IMR-90 (cell line): ENCODE data around the gene ANKMY1. TPM values are rescaled to one million over a fixed set of nuclear protein-coding genes. Genes with fewer than 3 reads are reported as not detected.

Source experiments
- ATAC-seq: fragments of 200-7000 bp; cut with Tn5 transposase; 2 replicates; pipeline ENCODE4 v1.9.1; 2020; ENCODE audit warnings: low read depth, mild to moderate bottlenecking, moderate library complexity
- BruUV-seq: library from RNA; stranded (reverse); fragments of 400-500 nt; replicated peaks from 2 replicates; lab custom pipeline; 2021; lab: Mats Ljungman, UMichigan
- CTCF ChIA-PET: fragments of 300-600 bp; formaldehyde crosslinking; extraction: SDS; loops from one replicate; lab custom pipeline; 2021; ENCODE audit warnings: antibody characterized with exemption; lab: Yijun Ruan, JAX
- POLR2A ChIA-PET: fragments of 300-600 bp; sonication (Branson Sonifier 250); formaldehyde crosslinking; loops from one replicate; lab custom pipeline; 2022; ENCODE audit warnings: antibody characterized with exemption; ENCODE audit not compliant: unreplicated experiment; lab: Charles Lee
- DNase-seq: peaks from one replicate; pipeline ENCODE4 v3.0.0; 2013
- H2AFZ ChIP-seq: replicated peaks from 2 replicates; pipeline ENCODE3; 2013; ENCODE audit warnings: low read length, mild to moderate bottlenecking; ENCODE audit not compliant: poor library complexity
- H2AK5ac ChIP-seq: 2 replicates; pipeline ENCODE4 v1.6.1; 2013; ENCODE audit warnings: low read depth, low read length, inconsistent platforms
- H2AK9ac ChIP-seq: replicated peaks from 2 replicates; pipeline ENCODE3; 2013; ENCODE audit warnings: mild to moderate bottlenecking, low read depth, low read length, moderate library complexity; ENCODE audit not compliant: poor library complexity
- H2BK120ac ChIP-seq: 2 replicates; pipeline ENCODE4 v1.6.1; 2013; ENCODE audit warnings: low read depth, low read length, inconsistent platforms
- H2BK15ac ChIP-seq: 3 replicates; pipeline ENCODE4 v1.6.1; 2013; ENCODE audit warnings: low read depth, low read length, inconsistent platforms
- H2BK20ac ChIP-seq: 2 replicates; pipeline ENCODE4 v1.6.1; 2013; ENCODE audit warnings: low read depth, mild to moderate bottlenecking, inconsistent platforms, low read length, moderate library complexity
- H2BK5ac ChIP-seq: 2 replicates; pipeline ENCODE4 v1.6.1; 2013; ENCODE audit warnings: mild to moderate bottlenecking, low read depth, low read length, inconsistent platforms; ENCODE audit not compliant: poor library complexity, severe bottlenecking
- H3K14ac ChIP-seq: replicated peaks from 2 replicates; pipeline ENCODE4 v1.6.1; 2013; ENCODE audit warnings: low read depth, low read length, inconsistent platforms
- H3K18ac ChIP-seq: 2 replicates; pipeline ENCODE4 v1.6.1; 2013; ENCODE audit warnings: low read depth, low read length, control low read depth
- H3K23ac ChIP-seq: 2 replicates; pipeline ENCODE4 v1.6.1; 2013; ENCODE audit warnings: low read depth, low read length, inconsistent platforms
- H3K27ac ChIP-seq: 2 replicates; pipeline ENCODE4 v1.5.1; 2013; ENCODE audit warnings: mild to moderate bottlenecking, control low read depth, low read length; ENCODE audit not compliant: insufficient read depth
- H3K27me3 ChIP-seq: 2 replicates; pipeline ENCODE4 v1.6.1; 2013; ENCODE audit warnings: low read length; ENCODE audit not compliant: control insufficient read depth, insufficient read depth
- H3K36me3 ChIP-seq: 2 replicates; pipeline ENCODE4 v1.6.1; 2013; ENCODE audit warnings: low read length, mixed read lengths; ENCODE audit not compliant: control insufficient read depth, insufficient read depth
- H3K4ac ChIP-seq: 2 replicates; pipeline ENCODE4 v1.6.1; 2013; ENCODE audit warnings: low read depth, low read length, inconsistent platforms
- H3K4me1 ChIP-seq: 2 replicates; pipeline ENCODE4 v1.6.1; 2013; ENCODE audit warnings: low read length, mixed read lengths; ENCODE audit not compliant: control insufficient read depth, insufficient read depth
- H3K4me2 ChIP-seq: 2 replicates; pipeline ENCODE4 v1.6.1; 2013; ENCODE audit warnings: low read depth, mild to moderate bottlenecking, control low read depth, low read length, moderate library complexity
- H3K4me3 ChIP-seq: 2 replicates; pipeline ENCODE4 v1.5.1; 2013; ENCODE audit warnings: low read depth, mild to moderate bottlenecking, control low read depth, low read length, moderate library complexity; ENCODE audit not compliant: insufficient read depth
- H3K56ac ChIP-seq: 2 replicates; pipeline ENCODE4 v1.6.1; 2013; ENCODE audit warnings: low read length, inconsistent platforms; ENCODE audit not compliant: insufficient read depth; ENCODE audit errors: extremely low read depth
- H3K79me1 ChIP-seq, 2 experiments: 2 replicates each; pipeline ENCODE4 v1.6.1; 2013; ENCODE audit warnings: low read length in 2 of 2, inconsistent platforms in 1 of 2, low read depth in 1 of 2
- H3K9ac ChIP-seq: 2 replicates; pipeline ENCODE4 v1.6.1; 2013; ENCODE audit warnings: low read depth, low read length, control low read depth
- H3K9me1 ChIP-seq: 2 replicates; pipeline ENCODE4 v1.6.1; 2013; ENCODE audit warnings: low read length, inconsistent platforms; ENCODE audit not compliant: insufficient read depth
- H3K9me3 ChIP-seq: 2 replicates; pipeline ENCODE4 v1.6.1; 2013; ENCODE audit warnings: low read length; ENCODE audit not compliant: control insufficient read depth, insufficient read depth
- H4K20me1 ChIP-seq: 2 replicates; pipeline ENCODE4 v1.6.1; 2013; ENCODE audit warnings: low read length, inconsistent platforms; ENCODE audit not compliant: insufficient read depth
- H4K5ac ChIP-seq: 2 replicates; pipeline ENCODE4 v1.6.1; 2013; ENCODE audit warnings: mild to moderate bottlenecking, low read depth, low read length, control low read depth
- H4K8ac ChIP-seq, 2 experiments: 2 replicates each; pipeline ENCODE4 v1.6.1; 2013; ENCODE audit warnings: low read depth in 2 of 2, low read length in 2 of 2, control low read depth in 1 of 2, inconsistent platforms in 1 of 2
- H4K91ac ChIP-seq: 2 replicates; pipeline ENCODE4 v1.6.1; 2013; ENCODE audit warnings: low read depth, low read length, inconsistent platforms; ENCODE audit not compliant: insufficient read depth
- BHLHE40 ChIP-seq: fragments of 150-350 bp; IDR thresholded peaks from 2 replicates; pipeline ENCODE4 v1.6.1; 2016; ENCODE audit warnings: mild to moderate bottlenecking, low read depth, low read length
- CTCF ChIP-seq: conservative IDR thresholded peaks from 2 replicates; pipeline ENCODE4 v1.5.1; 2012; ENCODE audit warnings: mild to moderate bottlenecking, low read depth, low read length, improper control_type of control experiment
- MAFK ChIP-seq: IDR thresholded peaks from 2 replicates; pipeline ENCODE4 v1.6.1; 2012; ENCODE audit warnings: low read depth, low read length, improper control_type of control experiment
- MAZ ChIP-seq: IDR thresholded peaks from 2 replicates; pipeline ENCODE4 v1.6.1; 2012; ENCODE audit warnings: low read depth, mild to moderate bottlenecking, low read length, improper control_type of control experiment, moderate library complexity, borderline replicate concordance
- MXI1 ChIP-seq: IDR thresholded peaks from 2 replicates; pipeline ENCODE4 v1.6.1; 2012; ENCODE audit warnings: low read depth, mild to moderate bottlenecking, low read length, moderate library complexity, borderline replicate concordance
- POLR2A ChIP-seq: IDR thresholded peaks from 2 replicates; pipeline ENCODE4 v1.6.1; 2012; ENCODE audit warnings: mild to moderate bottlenecking, low read depth, low read length
- RCOR1 ChIP-seq: IDR thresholded peaks from 2 replicates; pipeline ENCODE4 v1.6.1; 2012; ENCODE audit warnings: mild to moderate bottlenecking, low read length, improper control_type of control experiment; ENCODE audit not compliant: insufficient replicate concordance
- SMC3 ChIP-seq: fragments of 150-350 bp; IDR thresholded peaks from 2 replicates; pipeline ENCODE4 v1.6.1; 2016; ENCODE audit warnings: low read depth, mild to moderate bottlenecking, antibody characterized with exemption, low read length, moderate library complexity
- USF2 ChIP-seq: fragments of 150-350 bp; IDR thresholded peaks from 2 replicates; pipeline ENCODE4 v1.6.1; 2017; ENCODE audit warnings: mild to moderate bottlenecking, antibody characterized with exemption, low read length, low read depth
- WGBS, 2 experiments: methylation state at CpG; one replicate each; pipeline versions ENCODE4 v1.1.5 to v1.1.7; 2013; ENCODE audit warnings: missing lambda C conversion rate in 2 of 2; ENCODE audit not compliant: insufficient read length in 1 of 2; ENCODE audit errors: extremely low coverage in 2 of 2; 5-methylcytosine and 5-hydroxymethylcytosine counted together
- dilution Hi-C: fragments of 300-500 bp; cut with HindIII; formaldehyde crosslinking; loops from one replicate; pipeline ENCODE4 v1.14.3; 2018; ENCODE audit warnings: low sequenced_read_pairs; ENCODE audit not compliant: unreplicated experiment
- in situ Hi-C: fragments of 300-500 bp; cut with MboI; formaldehyde crosslinking; loops from 3 replicates; pipeline ENCODE4 v1.14.3; 2019; ENCODE audit warnings: low sequenced_read_pairs, inconsistent platforms, mixed read lengths
- intact Hi-C: fragments of 100-400 bp; cut with micrococcal nuclease; formaldehyde crosslinking; loops from 2 replicates; pipeline ENCODE4 v1.10.0; 2022
- polyA plus RNA-seq, 3 experiments: library from polyadenylated mRNA; depleted of rRNA; stranded (reverse); fragments of >200 nt; gene quantifications; 2 replicates each; pipeline ENCODE4 v1.2.3, GENCODE V29; 2012; ENCODE audit warnings: low replicate concordance in 1 of 3
- total RNA-seq: library from RNA; depleted of rRNA; stranded (reverse); fragments of >200 nt; gene quantifications from 2 replicates; pipeline ENCODE4 v1.2.3, GENCODE V29; 2012

The ANKMY1 gene
- total and polyA plus RNA-seq, 2 of the 4 experiments (the other 2 are of a cell fraction): 2.9 to 5.5 TPM

- POLR2A ChIA-PET: no interaction called here
- ATAC-seq (no peak), DNase-seq (no peak)
- no peak overlapping the region for H3K18ac ChIP-seq
- H3K23ac ChIP-seq: no peak overlapping the region
- no peak overlapping the region for H4K8ac ChIP-seq
- no peak overlapping the region for H2BK20ac ChIP-seq
- no peak overlapping the region for H4K5ac ChIP-seq
- peak overlapping the region; percentile 42 for H2AK9ac ChIP-seq
- no peak overlapping the region for H2BK5ac ChIP-seq
- no peak overlapping the region for H3K14ac ChIP-seq
- no peaks in the 10 kb centered on the region for H3K4me1 ChIP-seq
- no peak overlapping the region for H2BK15ac ChIP-seq
- no peak overlapping the region for H3K27ac ChIP-seq
- H3K36me3 ChIP-seq: peaks cover 15% of the 10 kb centered on the region; the same call in 1 of the 2 replicates
- no peaks in the 10 kb centered on the region; a peak in 1 of 4 replicates for H3K79me1 ChIP-seq
- intact Hi-C loops: no loop called here
- no peaks in the 10 kb centered on the region for H3K27me3 ChIP-seq
- in situ Hi-C loops: no loop called here
- H3K4me2 ChIP-seq: no peak overlapping the region
- no peaks in the 10 kb centered on the region; the same call in 1 of the 2 replicates for H3K9me1 ChIP-seq
- no peak overlapping the region for H2AFZ ChIP-seq
- CTCF ChIA-PET: no interaction called here
- no peak overlapping the region for H3K4ac ChIP-seq
- TF ChIP-seq RCOR1 (no peak), SMC3 (no peak), CTCF (no peak), BHLHE40 (no peak), MXI1 (no peak), MAFK (no peak), USF2 (no peak), POLR2A (no peak), MAZ (no peak)
- no peak overlapping the region for H4K91ac ChIP-seq
- H2BK120ac ChIP-seq: no peak overlapping the region
- H3K4me3 ChIP-seq: no peak overlapping the region
- BruUV-seq: no TSS peak
- H3K9me3 ChIP-seq: peaks cover 21% of the 10 kb centered on the region
- no CpG with 5 or more reads among the region's 4 CpGs for WGBS, 2 experiments
- H4K20me1 ChIP-seq: no peaks in the 10 kb centered on the region
- dilution Hi-C loops: no loop called here
- H3K56ac ChIP-seq: no peak overlapping the region
- H2AK5ac ChIP-seq: no peak overlapping the region
- no peak overlapping the region for H3K9ac ChIP-seq
Measured at GRCh38 chr2:240526521-240526920, 31.3 kb downstream of the ANKMY1 start.
